Activated CD4-positive, alpha-beta T cell treated with anti-CD3 and anti-CD28 coated beads, Interleukin-10, Interleukin-2, amounts not matched to agents 100 ng/mL and 50 ng/mL, durations not matched to agents 16 hours and 8 hours (primary cell): ENCODE results near the gene C1QL4.
"Not testable (repeated sequence)": the region's sequence is repeated elsewhere in the genome, so short reads cannot be mapped to it uniquely, and the experiment has no call there.

Source experiments
- DNase-seq: peaks from one replicate; pipeline ENCODE4 v3.0.0-alpha.2; 2020

The C1QL4 gene

GRCh38 chr12:49336645-49337584, at the start of gene C1QL4:
C1QL4 (minus strand) TSS chr12:49337188; CDS start chr12:49336477, 711 bp downstream.
- peak; percentile 86 for DNase-seq

GRCh38 chr12:49380184-49380583, 43.2 kb upstream of the C1QL4 start:
- DNase-seq, result not testable (repeated sequence)

- no peak for DNase-seq
These were observed 40.4 kb upstream of the C1QL4 start for GRCh38 chr12:49377386-49377785.

DNA sequence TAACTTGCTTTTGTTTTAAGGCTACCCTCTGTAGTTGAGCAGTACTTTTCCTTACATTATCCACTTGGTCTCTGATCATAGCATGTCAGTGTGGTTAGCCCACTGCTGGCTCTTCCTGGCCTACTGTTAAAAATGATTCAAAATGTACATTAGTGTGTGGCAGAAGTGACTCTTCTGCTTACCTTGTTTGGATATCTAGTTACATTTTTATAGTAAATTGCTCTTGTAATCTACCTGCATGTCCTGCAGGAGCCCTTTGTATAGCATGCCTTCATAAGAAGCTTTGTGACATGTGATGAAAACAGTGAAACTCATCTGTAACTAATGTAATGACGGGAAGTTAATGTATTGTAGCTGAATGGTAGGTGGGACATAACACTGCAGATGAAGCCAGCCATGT, 38.4 kb upstream of the C1QL4 start:
- peak; percentile 50 for DNase-seq

DNA sequence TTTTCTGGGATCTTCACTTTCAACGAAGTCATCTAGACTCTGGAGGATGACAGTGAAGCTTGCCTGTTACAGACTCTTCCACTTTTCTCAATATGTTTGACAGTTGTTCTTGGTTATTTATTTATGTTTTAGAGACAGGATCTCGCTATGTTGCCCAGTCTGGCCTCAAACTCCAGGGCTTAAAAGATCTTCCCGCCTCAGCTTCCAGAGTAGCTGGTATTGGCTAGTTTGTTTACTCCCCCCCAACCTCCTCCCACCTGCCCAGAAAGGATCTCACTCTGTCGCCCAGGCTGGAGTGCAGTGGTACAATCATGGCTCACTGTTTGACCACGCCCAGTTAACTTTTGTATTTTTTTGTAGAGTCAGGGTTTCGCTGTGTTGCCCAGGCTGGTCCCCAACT, 33.6 kb upstream of the C1QL4 start:
- DNase-seq, result no peak

DNA sequence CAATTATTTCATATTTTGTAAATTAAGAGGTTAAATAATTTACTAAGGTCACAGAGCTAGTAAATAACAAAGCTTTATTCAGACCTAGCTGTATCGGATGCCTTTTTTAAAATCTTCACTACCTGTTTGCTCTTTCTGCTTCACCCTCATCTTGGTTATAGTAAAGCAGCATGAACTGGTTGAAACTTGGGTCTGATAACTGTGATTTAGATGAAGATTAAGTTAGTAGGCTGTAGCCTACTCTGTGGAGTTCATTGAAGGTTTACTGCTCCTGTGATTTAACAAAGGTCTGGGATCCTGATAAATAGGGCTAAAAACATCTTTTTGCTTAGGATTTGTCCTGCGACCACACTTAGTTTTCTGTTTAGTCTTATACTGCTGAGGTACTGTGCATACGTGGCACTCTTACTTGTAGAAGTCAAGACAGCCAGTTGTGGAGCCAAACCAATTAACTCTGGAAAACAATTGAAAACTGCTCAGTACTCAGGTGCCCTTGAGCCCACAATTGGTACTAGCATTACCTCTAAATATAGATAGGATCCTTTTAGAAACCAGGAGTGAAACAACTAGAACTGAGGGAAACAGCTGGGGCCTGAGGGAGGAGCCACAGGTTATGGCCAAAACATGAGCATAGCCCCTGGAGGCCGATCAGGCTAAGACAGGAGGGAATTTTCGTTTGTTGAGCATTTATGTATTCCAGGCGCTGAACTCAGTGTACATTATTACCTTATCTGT, 32.6 kb upstream of the C1QL4 start:
- peak; percentile 39 for DNase-seq

- DNase-seq, result no peak
These were observed 31.2 kb upstream of the C1QL4 start for GRCh38 chr12:49368240-49368600.

DNA sequence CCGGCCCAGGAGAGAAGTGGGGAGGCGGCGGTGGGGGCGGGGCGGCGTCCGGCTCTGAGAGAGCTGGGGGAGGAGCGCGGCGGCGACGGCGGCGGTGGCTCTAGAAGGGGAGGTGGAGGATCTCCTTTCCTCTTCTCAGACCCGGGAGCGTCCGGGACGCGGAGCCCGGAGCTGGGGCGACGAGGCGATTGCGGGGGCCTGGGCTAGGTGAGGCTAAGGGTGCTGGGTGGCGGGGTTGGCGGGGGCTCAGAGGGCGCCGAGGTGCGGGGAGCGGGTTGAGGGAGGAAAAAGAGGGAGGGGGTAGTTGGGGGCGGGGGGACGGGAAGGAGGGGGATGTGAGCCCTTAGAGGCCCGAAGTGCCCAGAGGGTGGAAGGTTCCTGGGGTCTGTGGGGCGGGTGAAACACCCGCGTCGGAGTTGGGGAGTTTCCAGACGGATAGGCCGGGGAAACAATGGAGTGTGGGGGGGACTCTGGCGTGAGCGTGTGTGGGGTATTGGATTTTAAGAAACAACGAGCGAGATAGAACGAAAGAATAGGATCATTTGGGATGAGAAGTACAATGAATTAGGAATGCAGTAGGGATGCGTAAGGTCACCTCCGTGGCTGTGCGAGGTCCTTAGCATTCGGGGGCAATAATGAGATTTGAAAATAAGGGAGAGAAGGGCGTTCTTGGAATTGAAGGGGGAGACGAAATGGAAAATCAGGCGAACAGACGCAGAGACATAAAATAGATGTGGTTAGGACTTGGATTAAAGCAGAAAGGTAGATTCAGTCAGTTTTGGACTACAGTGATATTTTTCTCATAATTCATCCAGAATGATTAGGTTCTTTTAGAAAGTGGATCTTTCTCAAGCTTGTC, 30.6 kb upstream of the C1QL4 start, which contains the start of gene SPATS2:
Gene SPATS2, plus strand, starts transcription at position 82 of the 859 bp plus-strand sequence. CDS start 93,551 bp downstream, outside the sequence.
- DNase-seq, result no peak

GRCh38 chr12:49366652-49367380, 29.8 kb upstream of the C1QL4 start:
- peak; percentile 97 for DNase-seq

GRCh38 chr12:49366096-49366651, 29.2 kb upstream of the C1QL4 start:
- DNase-seq, result no peak

DNA sequence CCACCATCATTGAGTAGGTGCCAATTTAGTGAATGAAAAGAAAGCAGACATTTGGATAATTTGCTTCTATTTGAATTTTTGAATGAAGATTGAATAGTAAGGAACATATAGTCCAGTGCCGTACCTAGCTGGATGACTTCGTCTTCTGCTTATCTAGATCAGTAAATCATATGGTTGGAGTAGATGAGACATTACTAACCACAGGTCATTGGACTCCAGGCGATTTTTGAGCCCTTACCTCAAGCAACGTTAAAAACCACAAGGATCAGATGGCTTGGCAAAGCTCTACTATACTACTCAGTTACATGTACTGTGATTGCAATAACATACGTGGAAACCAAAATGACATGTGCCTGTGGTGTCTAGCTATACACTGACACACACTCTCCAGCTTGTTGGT, 28.6 kb upstream of the C1QL4 start:
- no peak for DNase-seq

GRCh38 chr12:49364989-49365388, 28.0 kb upstream of the C1QL4 start:
- no peak for DNase-seq

DNA sequence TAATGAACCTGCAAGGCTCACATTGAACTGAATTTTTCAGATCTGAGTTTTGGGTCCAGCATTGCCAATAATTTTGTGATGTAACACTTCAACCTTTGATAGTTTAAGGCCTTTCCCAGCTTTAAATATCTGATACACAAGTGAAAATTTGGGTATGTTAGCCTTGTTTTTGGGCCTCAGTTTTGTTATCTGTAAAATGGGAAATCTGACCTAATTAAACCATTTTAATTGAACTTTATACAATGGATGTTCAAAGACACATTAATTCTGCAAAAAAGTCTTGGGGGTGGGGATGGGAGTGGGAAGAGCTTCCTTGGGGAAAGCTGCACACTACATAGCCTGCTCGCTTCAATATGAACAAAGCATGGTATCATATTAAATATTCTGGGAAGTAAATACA, 25.1 kb upstream of the C1QL4 start:
- DNase-seq, result no peak

DNA sequence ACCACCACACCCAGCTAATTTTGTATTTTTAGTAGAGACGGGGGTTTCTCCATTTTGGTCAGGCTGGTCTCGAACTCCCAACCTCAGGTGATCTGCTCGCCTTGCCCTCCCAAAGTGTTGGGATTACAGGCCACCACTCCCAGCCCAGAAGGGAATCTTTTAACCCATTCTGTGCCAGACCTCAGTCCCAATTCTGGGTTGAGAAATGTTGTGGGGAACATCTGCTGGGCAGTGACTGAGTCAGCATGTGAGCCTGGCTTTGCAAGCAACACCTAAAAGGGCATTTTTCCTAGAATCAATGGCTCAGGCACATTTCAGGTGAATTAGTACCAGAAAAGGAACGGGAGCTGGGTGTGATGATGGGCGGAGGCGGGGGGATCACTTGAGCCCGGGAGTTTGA, 22.7 kb upstream of the C1QL4 start:
- DNase-seq, result no peak

DNA sequence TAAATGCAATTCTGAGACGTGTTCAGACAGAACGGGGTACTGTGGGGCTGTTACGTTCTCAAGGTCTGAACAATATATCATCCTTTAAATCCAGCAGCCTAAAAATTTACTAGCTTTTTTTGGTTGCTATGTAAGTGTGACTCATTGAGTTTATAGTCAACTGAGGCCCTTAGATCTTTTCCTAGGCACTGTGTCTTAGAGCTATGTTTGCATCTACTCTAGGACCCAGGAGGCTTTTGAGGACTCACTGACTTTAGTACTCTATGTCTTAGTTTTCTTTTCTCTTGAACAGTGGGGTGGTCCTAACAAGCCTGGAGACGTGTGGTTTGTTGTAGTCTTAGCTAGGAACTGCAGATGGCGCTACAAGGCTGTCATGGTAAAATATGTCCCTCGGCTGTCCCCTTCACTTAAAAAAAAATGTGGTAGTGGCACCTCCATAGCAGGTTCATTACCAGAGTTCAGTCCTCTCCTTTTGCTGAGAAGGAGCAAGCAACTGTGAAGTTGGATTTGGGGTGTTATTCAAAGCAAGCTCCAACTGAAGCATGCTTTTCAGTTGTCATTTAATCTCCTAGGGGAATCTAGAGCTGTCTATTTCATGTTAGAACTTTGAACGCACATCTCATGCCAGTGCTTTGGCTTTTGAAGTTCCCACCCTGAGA, 21.6 kb upstream of the C1QL4 start:
- peak; percentile 73 for DNase-seq

- no peak for DNase-seq
These were observed 20.2 kb upstream of the C1QL4 start for GRCh38 chr12:49357103-49357678.

DNA sequence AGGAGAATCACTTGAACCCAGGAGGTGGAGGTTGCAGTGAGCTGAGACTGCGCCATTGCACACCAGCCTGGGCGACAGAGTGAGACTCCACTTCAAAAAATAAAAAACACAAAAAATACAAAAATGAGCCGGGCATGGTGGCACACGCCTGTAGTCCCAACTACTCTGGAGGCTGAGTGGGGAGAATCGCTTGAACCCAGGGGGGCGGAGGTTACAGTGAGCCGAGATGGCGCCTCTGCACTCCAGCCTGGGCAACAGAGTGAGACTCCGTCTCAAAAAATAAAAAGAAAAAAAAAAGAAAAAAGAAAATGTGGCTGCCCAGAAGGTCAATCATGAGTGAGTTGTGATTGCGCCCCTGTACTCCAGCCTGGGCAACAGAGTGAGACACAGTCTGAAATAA, 18.9 kb upstream of the C1QL4 start:
- DNase-seq, result no peak

DNA sequence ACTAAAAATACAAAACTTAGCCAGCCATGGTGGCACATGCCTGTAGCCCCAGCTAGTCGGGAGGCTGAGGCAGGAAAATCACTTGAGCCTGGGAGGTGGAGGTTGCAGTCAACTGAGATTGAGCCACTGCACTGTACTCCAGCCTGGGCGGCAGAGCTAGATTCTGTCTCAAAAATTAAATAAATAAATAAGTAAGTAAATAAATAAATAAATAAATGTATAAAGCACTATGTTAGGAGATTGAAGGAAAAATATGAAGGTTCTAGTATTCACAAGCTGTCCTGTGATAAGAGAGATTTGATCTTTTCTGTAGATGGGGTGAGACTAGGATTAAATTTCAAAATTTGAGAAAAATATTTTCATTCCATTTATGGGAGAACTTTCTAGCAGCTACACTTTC, 15.4 kb upstream of the C1QL4 start:
- no peak for DNase-seq

GRCh38 chr12:49349266-49349665, 12.3 kb upstream of the C1QL4 start:
- no peak for DNase-seq

- no peak for DNase-seq
These were observed 11.8 kb upstream of the C1QL4 start for GRCh38 chr12:49348781-49349180.
